H1 (cell line): ENCODE results near the gene MTFMT. TPM values are rescaled to one million over a fixed set of nuclear protein-coding genes. Genes with fewer than 3 reads are reported as not detected.

Experiments
- CTCF ChIA-PET: fragments of 300-600 bp; sonication (Branson Sonifier 250); formaldehyde crosslinking; loops from one replicate; lab custom pipeline; 2021; ENCODE audit not compliant: partially characterized antibody; lab: Charles Lee
- POLR2A ChIA-PET: fragments of 300-600 bp; sonication (Branson Sonifier 250); formaldehyde crosslinking; loops from one replicate; lab custom pipeline; 2021; ENCODE audit warnings: inconsistent platforms; ENCODE audit not compliant: partially characterized antibody; lab: Charles Lee
- DNase-seq, 2 experiments: peaks; one replicate each; pipeline versions ENCODE4 v3.0.0 to v3.0.0-alpha.2; 2010 to 2022; ENCODE audit warnings: low spot score in 2 of 2, low read depth in 1 of 2, mixed read lengths in 1 of 2
- FAIRE-seq: peaks from 2 replicates; lab custom pipeline; 2011; peaks lifted over from hg19 to GRCh38; lab: Jason Lieb, UNC
- H2AFZ ChIP-seq: 2 replicates; pipeline ENCODE4 v1.8.1; 2012; ENCODE audit warnings: low read length, inconsistent platforms
- H2AK5ac ChIP-seq: 2 replicates; pipeline ENCODE4 v1.6.1; 2013; ENCODE audit warnings: low read depth, low read length
- H2BK120ac ChIP-seq: replicated peaks from 2 replicates; pipeline ENCODE3; 2013; ENCODE audit warnings: low read depth, low read length, inconsistent platforms
- H2BK12ac ChIP-seq: 2 replicates; pipeline ENCODE4 v1.6.1; 2013; ENCODE audit warnings: low read depth, low read length
- H2BK15ac ChIP-seq: 2 replicates; pipeline ENCODE4 v1.6.1; 2013; ENCODE audit warnings: low read length
- H2BK20ac ChIP-seq: 2 replicates; pipeline ENCODE4 v1.6.1; 2013; ENCODE audit warnings: low read length
- H2BK5ac ChIP-seq: 2 replicates; pipeline ENCODE4 v1.6.1; 2013; ENCODE audit warnings: low read depth, low read length
- H3K14ac ChIP-seq: 2 replicates; pipeline ENCODE4 v1.6.1; 2013; ENCODE audit warnings: inconsistent platforms; ENCODE audit not compliant: insufficient read length
- H3K18ac ChIP-seq: 2 replicates; pipeline ENCODE4 v1.6.1; 2013; ENCODE audit warnings: low read length; ENCODE audit errors: extremely low read depth
- H3K23ac ChIP-seq: 2 replicates; pipeline ENCODE4 v1.6.1; 2013; ENCODE audit warnings: inconsistent platforms; ENCODE audit not compliant: insufficient read length
- H3K23me2 ChIP-seq: 2 replicates; pipeline ENCODE4 v1.6.1; 2013; ENCODE audit warnings: low read depth, low read length
- H3K27ac ChIP-seq: 2 replicates; pipeline ENCODE4 v1.6.1; 2011; ENCODE audit warnings: low read depth, low read length, inconsistent platforms
- H3K27me3 ChIP-seq, 4 experiments: replicated peaks in 1 of 4; 1 replicate in 1 of 4; 2 replicates in 3 of 4; pipeline versions ENCODE4 v1.6.1 to v1.8.1; 2011 to 2013; ENCODE audit warnings: low read length in 3 of 4, mild to moderate bottlenecking in 3 of 4, inconsistent platforms in 2 of 4, mixed read lengths in 2 of 4, moderate library complexity in 1 of 4; ENCODE audit not compliant: control insufficient read depth in 3 of 4, insufficient read depth in 3 of 4; ENCODE audit errors: extremely low read depth in 1 of 4
- H3K36me3 ChIP-seq, 4 experiments: 2 replicates each; pipeline versions ENCODE4 v1.6.1 to v1.8.1; 2011 to 2013; ENCODE audit warnings: mild to moderate bottlenecking in 4 of 4, low read length in 3 of 4, moderate library complexity in 2 of 4, control low read depth in 1 of 4, inconsistent platforms in 1 of 4; ENCODE audit not compliant: insufficient read depth in 4 of 4, control insufficient read depth in 2 of 4
- H3K4ac ChIP-seq: replicated peaks from 2 replicates; pipeline ENCODE3; 2013; ENCODE audit warnings: low read length, low read depth, mixed read lengths, inconsistent platforms; ENCODE audit not compliant: insufficient read length
- H3K4me1 ChIP-seq, 4 experiments: replicated peaks in 1 of 4; 1 replicate in 1 of 4; 2 replicates in 3 of 4; pipeline versions ENCODE4 v1.6.1 to v1.8.1; 2011 to 2013; ENCODE audit warnings: low read length in 3 of 4, inconsistent platforms in 2 of 4, mixed read lengths in 1 of 4; ENCODE audit not compliant: insufficient read depth in 4 of 4, control insufficient read depth in 3 of 4
- H3K4me2 ChIP-seq, 2 experiments: 2 replicates each; pipeline versions ENCODE4 v1.6.1 to v1.8.1; 2011 to 2013; ENCODE audit warnings: low read depth in 2 of 2, low read length in 2 of 2, control low read depth in 1 of 2, inconsistent platforms in 1 of 2, mild to moderate bottlenecking in 1 of 2; ENCODE audit not compliant: insufficient read depth in 1 of 2
- H3K4me3 ChIP-seq, 4 experiments: fragments of 200-600, 300-600 bp in 1 of 4; sonication (generic), shearing (Covaris generic), sonication (Bioruptor Twin) in 1 of 4; 2 replicates each; pipeline versions ENCODE4 v1.5.1 to v1.8.1; 2011 to 2016; ENCODE audit warnings: low read length in 4 of 4, low read depth in 3 of 4, control low read depth in 2 of 4, inconsistent platforms in 2 of 4, mild to moderate bottlenecking in 2 of 4, mixed read lengths in 1 of 4, moderate library complexity in 1 of 4; ENCODE audit not compliant: insufficient read depth in 2 of 4; ENCODE audit errors: extremely low read depth in 1 of 4
- H3K56ac ChIP-seq: replicated peaks from 2 replicates; pipeline ENCODE3; 2013; ENCODE audit warnings: low read depth, mild to moderate bottlenecking, mixed read lengths, low read length, inconsistent platforms; ENCODE audit not compliant: insufficient read length
- H3K79me1 ChIP-seq: 2 replicates; pipeline ENCODE4 v1.6.1; 2013; ENCODE audit warnings: low read depth, low read length, control low read depth
- H3K79me2 ChIP-seq, 2 experiments: 2 replicates each; pipeline versions ENCODE4 v1.6.1 to v1.8.1; 2012 to 2013; ENCODE audit warnings: low read length in 2 of 2, mild to moderate bottlenecking in 2 of 2, inconsistent platforms in 1 of 2; ENCODE audit not compliant: insufficient read depth in 2 of 2, control insufficient read depth in 1 of 2
- H3K9ac ChIP-seq, 4 experiments: replicated peaks in 1 of 4; 1 replicate in 1 of 4; 2 replicates in 3 of 4; pipeline versions ENCODE4 v1.6.1 to v1.8.1; 2011 to 2013; ENCODE audit warnings: low read depth in 3 of 4, low read length in 3 of 4, control low read depth in 2 of 4, mild to moderate bottlenecking in 2 of 4, moderate library complexity in 2 of 4, inconsistent platforms in 1 of 4; ENCODE audit errors: extremely low read depth in 1 of 4
- H3K9me3 ChIP-seq, 2 experiments: 2 replicates each; pipeline versions ENCODE4 v1.6.1 to v1.8.1; 2012 to 2013; ENCODE audit warnings: mild to moderate bottlenecking in 2 of 2, moderate library complexity in 2 of 2, control low read depth in 1 of 2, inconsistent platforms in 1 of 2, low read depth in 1 of 2, low read length in 1 of 2, mixed read lengths in 1 of 2; ENCODE audit not compliant: insufficient read depth in 2 of 2
- H4K20me1 ChIP-seq, 2 experiments: replicated peaks in 1 of 2; 2 replicates each; pipeline versions ENCODE3 to v1.8.1; 2011 to 2013; ENCODE audit warnings: inconsistent platforms in 2 of 2, low read length in 2 of 2, mild to moderate bottlenecking in 1 of 2; ENCODE audit not compliant: insufficient read depth in 2 of 2, control insufficient read depth in 1 of 2
- H4K5ac ChIP-seq: 2 replicates; pipeline ENCODE4 v1.6.1; 2013; ENCODE audit warnings: low read length, low read depth, mixed read lengths, inconsistent platforms; ENCODE audit not compliant: insufficient read length
- H4K8ac ChIP-seq: 2 replicates; pipeline ENCODE4 v1.8.0; 2013; ENCODE audit warnings: mild to moderate bottlenecking, moderate library complexity, low read length, inconsistent platforms; ENCODE audit not compliant: insufficient read depth; ENCODE audit errors: extremely low read depth
- H4K91ac ChIP-seq: replicated peaks from 2 replicates; pipeline ENCODE3; 2013; ENCODE audit warnings: low read length, mixed read lengths, inconsistent platforms; ENCODE audit not compliant: insufficient read length
- JUN ChIP-seq: IDR thresholded peaks from 2 replicates; pipeline ENCODE4 v1.6.1; 2011; ENCODE audit warnings: low read depth, mild to moderate bottlenecking, improper control_type of control experiment, low read length
- SIRT6 ChIP-seq: IDR thresholded peaks from one replicate; pipeline ENCODE4 v1.7.1; 2012; ENCODE audit warnings: low read length, inconsistent platforms
- WGBS, 2 experiments: shearing (Covaris generic) in 1 of 2; methylation state at CpG; one replicate each; pipeline versions ENCODE4 v1.1.6 to v1.1.7; 2013 to 2015; ENCODE audit warnings: low lambda C conversion rate in 2 of 2, mixed read lengths in 2 of 2, inconsistent platforms in 1 of 2, low coverage in 1 of 2, missing lambda C conversion rate in 1 of 2; ENCODE audit not compliant: insufficient replicate concordance in 2 of 2, insufficient coverage in 1 of 2, insufficient read length in 1 of 2; ENCODE audit errors: extremely low coverage in 1 of 2, missing lambda C conversion rate in 1 of 2; 5-methylcytosine and 5-hydroxymethylcytosine counted together
- polyA plus RNA-seq, 7 experiments: library from polyadenylated mRNA; depleted of rRNA in 3 of 7; stranded (reverse) in 5 of 7; unstranded in 2 of 7; fragments of >200 nt in 5 of 7; fragments of 200-250 nt in 2 of 7; gene quantifications; 1 replicate in 5 of 7; 2 replicates in 1 of 7; 4 replicates in 1 of 7; pipeline versions ENCODE4 v1.2.1 to v1.2.3, GENCODE V29; 2011 to 2013; ENCODE audit warnings: missing spikeins in 2 of 7, mixed read lengths in 2 of 7
- total RNA-seq: library from RNA; stranded (reverse); fragmentation: NEBNext Ultra II Directional; extraction: Animal tissue kit (Norgen Biotek cat#: 25700); gene quantifications from 2 replicates; pipeline ENCODE4 v1.2.1, GENCODE V29; 2021

The MTFMT gene
- total and polyA plus RNA-seq, 2 of the 8 experiments (the other 6 are each of a cell fraction or from before 2014, with no cell fraction given) = 7.7 to 20.8 TPM

DNA sequence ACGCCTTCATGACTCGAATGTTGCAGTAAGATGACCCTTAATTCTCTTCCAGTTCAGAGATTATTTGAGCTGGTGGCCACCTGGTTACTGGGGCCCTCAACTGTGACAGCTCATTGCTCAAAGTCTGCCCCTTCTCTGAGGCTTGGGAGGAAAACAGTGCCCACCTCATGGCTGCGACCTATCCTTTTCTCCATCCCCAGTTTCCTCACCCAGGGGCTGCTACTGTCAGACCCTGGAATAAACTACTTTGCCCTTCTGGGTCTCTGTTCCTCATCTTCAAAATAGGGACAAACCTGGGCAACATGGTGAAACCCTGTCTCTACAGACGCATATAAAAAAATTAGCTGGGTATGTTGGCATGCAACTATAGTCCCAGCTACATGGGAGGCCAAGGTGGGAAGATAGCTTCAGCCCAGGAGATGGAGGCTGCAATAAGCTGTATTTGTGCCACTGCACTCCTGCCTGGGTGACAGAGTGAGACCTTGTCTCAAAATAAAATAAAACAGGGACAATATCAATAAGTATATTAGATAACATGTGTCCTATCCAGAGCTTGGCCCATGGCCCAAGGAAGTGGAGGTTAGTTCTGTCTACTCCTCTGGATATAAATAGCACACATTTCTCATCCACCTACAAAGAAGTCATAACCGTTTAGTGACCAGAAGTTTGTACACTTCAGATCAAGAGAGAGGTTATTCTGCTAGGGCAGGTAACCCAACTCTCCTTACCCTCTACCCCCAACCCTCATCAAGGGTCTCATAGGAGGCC, 40.5 kb upstream of the MTFMT start:
- H3K23ac ChIP-seq = no peak overlapping the region
- H4K20me1 ChIP-seq = no peaks in the 10 kb centered on the region
- no peak overlapping the region for H3K4me2 ChIP-seq
- H3K56ac ChIP-seq = no peak overlapping the region
- H2BK120ac ChIP-seq = no peak overlapping the region
- H2AFZ ChIP-seq = no peak overlapping the region
- no peak overlapping the region for H3K4ac ChIP-seq
- H4K5ac ChIP-seq = no peak overlapping the region
- no peak overlapping the region for H3K9ac ChIP-seq
- H3K79me2 ChIP-seq = no peaks in the 10 kb centered on the region; a peak in 1 of 4 replicates
- DNase-seq = no peak
- H4K8ac ChIP-seq = no peak overlapping the region
- no peaks in the 10 kb centered on the region for H3K36me3 ChIP-seq
- no peak overlapping the region for H2BK15ac ChIP-seq
- no peak overlapping the region for H4K91ac ChIP-seq
- POLR2A ChIA-PET = interaction anchor here (1.4 to 8.0 kb wide), 2 partner anchors 12 to 14 kb away, joined by 3 to 93 read pairs; partner anchors contain the start of gene KBTBD13
- H3K4me1 ChIP-seq = peaks cover 5 to 19% (median 7%) of the 10 kb centered on the region in 4 experiments
- no peak for TF ChIP-seq JUN
- no peak for TF ChIP-seq SIRT6
- H3K4me3 ChIP-seq = no peak overlapping the region
- no peak overlapping the region for H2BK12ac ChIP-seq
- H2BK20ac ChIP-seq = no peak overlapping the region
- WGBS, 2 experiments = 89% methylated on average over 5 of the region's 5 CpGs; no CpG with 5 or more reads in 1 of the 2 experiments
- CTCF ChIA-PET = interaction anchor here (0.6 to 33.2 kb wide), 5 partner anchors 4 to 429 kb away, joined by 5 to 1213 read pairs (median 23); partner anchors contain the start of genes KBTBD13, RASL12 and SLC51B
- H3K27me3 ChIP-seq = peaks cover 0 to 6% (median 1%) of the 10 kb centered on the region in 4 experiments; a peak in 3 of 7 replicates
- H3K27ac ChIP-seq = no peak overlapping the region
- FAIRE-seq = no peak
- peaks cover 3% of the 10 kb centered on the region in 2 experiments; a peak in 2 of 4 replicates for H3K9me3 ChIP-seq
- no peak overlapping the region for H3K18ac ChIP-seq
- no peak overlapping the region for H2BK5ac ChIP-seq
- H3K79me1 ChIP-seq = peaks cover 3% of the 10 kb centered on the region; the same call in 1 of the 2 replicates
- peaks cover 6% of the 10 kb centered on the region; the same call in 1 of the 2 replicates for H3K23me2 ChIP-seq
- H3K14ac ChIP-seq = no peak overlapping the region
- H2AK5ac ChIP-seq = no peak overlapping the region
